ENCODE measurements around the gene GOLGA6C.
"Not testable (repeated sequence)": the region's sequence is repeated elsewhere in the genome, so short reads cannot be mapped to it uniquely, and the experiment has no call there.

The GOLGA6C gene

DNA sequence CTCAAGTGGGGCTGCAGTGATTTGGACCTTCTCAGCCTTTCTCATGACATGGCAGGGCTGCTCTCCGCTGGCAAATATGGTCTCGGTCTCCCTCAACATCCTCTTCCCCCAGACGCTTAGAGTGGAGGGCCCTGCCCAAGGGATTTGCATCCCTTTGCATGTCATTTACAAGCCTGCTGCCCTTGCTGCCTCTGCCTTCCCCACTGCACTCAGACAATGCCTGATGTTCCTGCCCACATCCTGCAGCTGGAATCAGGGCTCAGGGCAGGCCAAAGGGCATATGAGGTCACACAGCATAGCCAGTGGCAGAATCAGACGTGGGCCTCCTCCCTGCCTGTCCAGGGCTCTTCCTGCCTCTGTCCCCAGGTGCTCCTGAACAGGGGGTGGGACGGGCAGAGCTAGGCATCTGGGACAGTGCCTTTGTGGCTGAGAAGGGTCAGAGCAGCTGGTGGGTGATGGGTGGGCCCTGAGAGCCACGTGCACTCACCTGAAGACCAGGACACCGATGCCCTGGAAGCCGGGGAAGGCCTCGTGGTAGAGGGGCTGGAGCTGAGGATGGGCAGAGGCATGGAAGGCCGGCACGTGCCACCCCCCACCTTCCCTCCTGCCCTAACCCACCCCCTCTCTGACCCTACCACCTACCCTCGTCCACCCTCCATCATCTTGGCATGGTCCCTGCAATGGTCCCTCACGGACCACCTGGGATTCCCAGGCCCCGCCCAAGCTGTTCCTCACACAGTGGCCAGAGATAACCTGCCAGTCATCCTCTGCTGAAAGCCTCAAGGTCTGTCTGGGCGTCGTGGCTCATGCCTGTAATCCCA is 27.4 kb upstream of the GOLGA6C start:
- Histone ChIP-seq H3K36me3 (ENCODE audit: control insufficient read depth, insufficient read depth, low read length) (no peaks in the 10 kb centered on the region), H3K4me3 (ENCODE audit: low read length) (no peak overlapping the region), H3K27me3 (ENCODE audit: control insufficient read depth, insufficient read depth, low read length) (no peaks in the 10 kb centered on the region), H3K9ac (ENCODE audit: low read length) (no peak overlapping the region), H3K4me1 (ENCODE audit: control insufficient read depth, insufficient read depth, low read length) (no peaks in the 10 kb centered on the region), H3K27ac (ENCODE audit: low read depth, low read length) (no peak overlapping the region)

DNA sequence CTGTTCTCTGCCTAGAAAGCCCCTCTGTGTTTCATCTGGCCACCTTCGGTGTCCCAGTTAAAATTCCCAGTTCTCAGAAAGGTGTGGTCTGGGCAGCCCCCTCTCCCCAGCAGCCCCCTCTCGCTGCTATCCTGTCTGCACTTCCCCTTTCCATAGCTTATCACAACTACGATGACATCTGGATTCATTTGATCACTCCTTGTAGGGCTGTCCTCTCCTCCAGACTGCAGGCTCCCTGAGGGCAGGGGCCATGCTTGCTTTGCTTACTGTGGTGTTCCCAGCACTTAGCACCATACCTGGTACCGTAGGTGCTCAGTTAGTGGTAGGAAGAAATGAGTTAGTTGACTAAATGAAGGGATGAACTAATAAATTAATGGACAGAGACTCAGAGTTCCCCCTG is 26.3 kb upstream of the GOLGA6C start:
- no peaks in the 10 kb centered on the region for H3K36me3 ChIP-seq (ENCODE audit: control insufficient read depth, insufficient read depth, low read length)
- H3K27me3 ChIP-seq (ENCODE audit: control insufficient read depth, insufficient read depth, low read length) = no peaks in the 10 kb centered on the region
- H3K4me1 ChIP-seq (ENCODE audit: control insufficient read depth, insufficient read depth, low read length) = no peaks in the 10 kb centered on the region

DNA sequence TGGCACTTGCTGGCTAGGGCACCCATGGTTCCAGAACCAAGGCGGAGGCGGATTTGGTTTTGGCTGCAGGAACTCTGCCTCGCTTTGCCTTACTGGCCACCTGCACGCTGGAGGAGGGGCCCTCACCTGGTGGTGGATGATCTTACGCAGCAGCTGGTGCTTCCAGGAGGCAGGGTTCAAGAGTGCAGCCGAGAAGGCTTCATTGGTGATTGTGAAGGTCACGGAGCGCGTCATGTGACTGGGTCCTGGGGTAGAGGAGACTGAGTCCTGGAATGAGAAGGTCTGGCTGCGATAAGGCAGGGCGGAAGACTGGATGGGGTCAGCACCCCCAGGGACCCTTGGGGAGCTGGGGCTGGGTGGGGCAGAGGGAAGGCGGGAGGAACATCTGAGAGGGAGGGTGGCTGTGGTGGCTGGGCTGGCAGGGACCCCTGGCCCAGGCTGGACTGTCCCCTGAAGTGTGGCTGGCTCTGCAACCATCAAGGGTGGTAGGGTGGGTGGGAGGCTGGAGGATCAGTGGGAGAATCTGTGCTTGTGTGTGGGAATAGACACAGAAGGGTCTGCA is 25.8 kb upstream of the GOLGA6C start:
- H3K27me3 ChIP-seq (ENCODE audit: control insufficient read depth, insufficient read depth, low read length) = no peaks in the 10 kb centered on the region
- H3K4me3 ChIP-seq (ENCODE audit: low read length) = no peak overlapping the region
- H3K9ac ChIP-seq (ENCODE audit: low read length) = no peak overlapping the region
- H3K36me3 ChIP-seq (ENCODE audit: control insufficient read depth, insufficient read depth, low read length) = no peaks in the 10 kb centered on the region
- H3K4me1 ChIP-seq (ENCODE audit: control insufficient read depth, insufficient read depth, low read length) = no peaks in the 10 kb centered on the region
- no peak overlapping the region for H3K27ac ChIP-seq (ENCODE audit: low read depth, low read length)

More for the DNA sequence above, 26.3 kb upstream of the GOLGA6C start:
- no peak overlapping the region for H3K9ac ChIP-seq (ENCODE audit: low read length)
- H3K4me3 ChIP-seq (ENCODE audit: low read length) = no peak overlapping the region
- no peak overlapping the region for H3K27ac ChIP-seq (ENCODE audit: low read depth, low read length)

DNA sequence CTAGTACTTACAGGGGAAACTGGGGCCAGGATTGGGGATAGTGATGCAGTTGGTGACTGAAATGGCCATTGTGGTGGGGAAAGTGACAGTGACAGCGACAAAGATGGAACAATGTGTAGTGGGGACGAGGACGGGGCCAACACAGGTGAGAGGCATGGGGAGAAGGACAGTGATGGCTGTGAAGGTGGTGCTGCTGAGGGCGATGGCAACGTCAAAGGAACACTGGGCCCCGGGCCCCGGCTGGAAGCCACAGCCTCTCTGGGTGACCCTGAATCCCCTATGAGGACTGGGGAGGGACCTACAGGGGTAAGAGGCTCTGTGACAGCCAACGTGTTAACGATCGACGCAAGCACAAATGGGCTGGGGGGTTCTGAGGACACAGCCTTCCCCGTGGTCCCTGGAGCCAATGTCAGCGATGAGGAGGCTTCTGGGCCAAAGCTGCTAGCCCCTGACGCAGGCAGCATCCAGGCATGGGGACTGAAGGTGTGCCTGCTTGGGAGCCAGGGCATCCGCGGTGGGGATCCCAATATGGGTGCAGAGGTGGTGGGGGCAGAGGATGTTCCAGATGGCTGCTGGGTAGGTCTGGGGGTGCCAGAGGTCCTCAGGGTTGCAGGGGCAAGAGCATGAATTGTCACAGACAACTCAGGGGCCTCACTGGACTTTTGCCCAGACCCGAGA is 25.2 kb upstream of the GOLGA6C start:
- Histone ChIP-seq H3K4me1 (ENCODE audit: control insufficient read depth, insufficient read depth, low read length) (no peaks in the 10 kb centered on the region), H3K27ac (ENCODE audit: low read depth, low read length) (no peak overlapping the region), H3K9ac (ENCODE audit: low read length) (no peak overlapping the region), H3K27me3 (ENCODE audit: control insufficient read depth, insufficient read depth, low read length) (no peaks in the 10 kb centered on the region), H3K4me3 (ENCODE audit: low read length) (no peak overlapping the region), H3K36me3 (ENCODE audit: control insufficient read depth, insufficient read depth, low read length) (no peaks in the 10 kb centered on the region)

DNA sequence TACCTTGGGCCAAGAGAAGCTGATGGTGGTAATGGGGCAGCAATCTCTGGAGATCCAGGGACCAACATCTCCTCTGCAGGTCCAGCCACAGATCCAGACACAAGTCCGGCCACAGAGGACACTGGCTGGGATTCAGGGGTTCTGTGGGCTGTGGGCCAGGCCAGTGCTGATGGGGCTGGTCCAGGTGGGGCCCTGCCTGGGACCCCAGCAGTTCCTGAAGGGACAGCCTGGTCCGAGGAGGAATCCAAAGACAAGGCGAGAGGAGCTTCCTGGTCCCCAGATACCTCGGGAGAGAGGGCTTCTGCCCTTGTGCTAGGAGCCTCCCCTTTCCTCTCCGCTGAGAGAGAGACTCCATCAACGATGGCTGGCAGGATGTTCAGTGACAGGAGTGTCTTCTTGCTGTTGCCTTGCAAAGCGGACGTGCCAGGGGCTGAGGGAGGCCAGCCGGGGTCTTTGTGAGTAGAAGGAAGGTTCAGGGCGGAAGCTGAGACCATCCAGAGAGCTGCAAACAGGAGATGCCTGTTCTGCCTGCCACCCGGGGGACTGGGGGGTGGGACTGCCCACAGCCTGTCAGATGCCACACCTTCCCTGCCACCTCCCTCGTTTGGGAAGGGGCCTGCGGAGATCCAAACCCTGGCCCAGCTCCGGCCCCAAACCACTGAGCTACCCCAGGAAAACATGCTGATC is 24.5 kb upstream of the GOLGA6C start:
- no peak overlapping the region for H3K4me3 ChIP-seq (ENCODE audit: low read length)
- no peak overlapping the region for H3K9ac ChIP-seq (ENCODE audit: low read length)
- H3K36me3 ChIP-seq (ENCODE audit: control insufficient read depth, insufficient read depth, low read length) = no peaks in the 10 kb centered on the region
- H3K27ac ChIP-seq (ENCODE audit: low read depth, low read length) = no peak overlapping the region
- no peaks in the 10 kb centered on the region for H3K27me3 ChIP-seq (ENCODE audit: control insufficient read depth, insufficient read depth, low read length)
- no peaks in the 10 kb centered on the region for H3K4me1 ChIP-seq (ENCODE audit: control insufficient read depth, insufficient read depth, low read length)

DNA sequence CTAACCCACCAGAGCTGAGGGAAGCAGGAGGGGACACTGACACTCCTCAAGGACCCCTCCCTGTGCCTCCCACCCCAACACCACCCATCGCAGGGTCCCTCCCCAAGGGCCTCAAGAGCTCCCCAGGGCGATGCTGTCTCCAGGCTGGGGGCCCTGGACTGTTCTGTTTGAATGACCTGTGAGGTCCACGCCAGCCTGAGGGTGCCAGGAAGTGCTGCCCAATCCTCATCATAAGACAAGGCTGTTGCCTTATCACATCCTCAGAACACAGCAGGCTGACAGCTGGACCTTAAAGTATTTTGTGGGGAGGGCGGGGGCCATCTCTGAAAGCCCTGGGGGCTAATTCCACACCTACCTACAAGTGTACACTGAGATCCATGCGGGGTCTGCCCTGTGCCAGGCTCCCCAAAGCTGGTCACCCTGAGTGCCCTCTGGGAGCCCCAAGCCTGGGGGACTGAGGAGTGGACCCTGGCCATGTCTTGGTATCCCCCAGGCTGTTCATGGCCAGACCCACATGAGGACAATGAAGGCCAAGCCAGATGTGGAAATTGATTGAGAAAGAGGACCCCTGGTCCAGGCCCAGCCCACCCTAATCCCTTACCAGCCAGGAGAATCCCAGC is 23.8 kb upstream of the GOLGA6C start:
- no peaks in the 10 kb centered on the region for H3K36me3 ChIP-seq (ENCODE audit: control insufficient read depth, insufficient read depth, low read length)
- H3K27ac ChIP-seq (ENCODE audit: low read depth, low read length) = no peak overlapping the region
- no peaks in the 10 kb centered on the region for H3K27me3 ChIP-seq (ENCODE audit: control insufficient read depth, insufficient read depth, low read length)
- H3K4me1 ChIP-seq (ENCODE audit: control insufficient read depth, insufficient read depth, low read length) = no peaks in the 10 kb centered on the region
- no peak overlapping the region for H3K4me3 ChIP-seq (ENCODE audit: low read length)
- H3K9ac ChIP-seq (ENCODE audit: low read length) = no peak overlapping the region

DNA sequence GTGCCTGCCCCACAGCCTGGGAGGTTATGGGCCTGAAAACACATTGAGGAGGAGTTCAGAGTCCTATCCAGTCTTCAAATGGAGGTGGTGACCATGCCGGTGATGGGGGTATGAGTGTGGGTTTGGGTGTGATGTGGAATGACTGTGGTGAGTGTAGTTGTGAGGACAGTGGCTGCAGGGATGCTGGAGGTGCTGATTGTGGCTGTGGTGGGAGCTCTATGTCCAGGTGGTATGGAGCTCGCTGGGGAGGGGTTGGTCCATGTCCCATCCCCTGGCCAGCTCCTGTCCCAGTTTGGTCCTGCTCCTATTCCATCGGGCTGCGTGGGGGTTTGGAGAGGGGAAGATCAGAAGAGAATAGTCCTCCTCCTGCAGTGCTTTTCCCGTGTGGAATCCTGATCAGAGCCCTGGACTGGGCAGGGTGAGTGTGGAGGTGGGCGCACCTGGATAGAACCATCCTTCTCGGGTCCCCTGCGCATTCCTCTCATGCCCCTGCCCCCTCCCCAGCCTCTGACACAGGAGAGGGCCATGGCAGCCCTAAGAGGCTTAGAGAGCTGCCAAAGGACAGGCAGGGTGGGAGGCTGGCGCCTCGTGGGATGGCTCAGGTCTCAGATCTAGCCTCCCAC is 23.0 kb upstream of the GOLGA6C start:
- no peak overlapping the region for H3K4me3 ChIP-seq (ENCODE audit: low read length)
- H3K27ac ChIP-seq (ENCODE audit: low read depth, low read length) = no peak overlapping the region
- H3K27me3 ChIP-seq (ENCODE audit: control insufficient read depth, insufficient read depth, low read length) = no peaks in the 10 kb centered on the region
- no peak overlapping the region for H3K9ac ChIP-seq (ENCODE audit: low read length)
- no peaks in the 10 kb centered on the region for H3K4me1 ChIP-seq (ENCODE audit: control insufficient read depth, insufficient read depth, low read length)
- H3K36me3 ChIP-seq (ENCODE audit: control insufficient read depth, insufficient read depth, low read length) = no peaks in the 10 kb centered on the region

DNA sequence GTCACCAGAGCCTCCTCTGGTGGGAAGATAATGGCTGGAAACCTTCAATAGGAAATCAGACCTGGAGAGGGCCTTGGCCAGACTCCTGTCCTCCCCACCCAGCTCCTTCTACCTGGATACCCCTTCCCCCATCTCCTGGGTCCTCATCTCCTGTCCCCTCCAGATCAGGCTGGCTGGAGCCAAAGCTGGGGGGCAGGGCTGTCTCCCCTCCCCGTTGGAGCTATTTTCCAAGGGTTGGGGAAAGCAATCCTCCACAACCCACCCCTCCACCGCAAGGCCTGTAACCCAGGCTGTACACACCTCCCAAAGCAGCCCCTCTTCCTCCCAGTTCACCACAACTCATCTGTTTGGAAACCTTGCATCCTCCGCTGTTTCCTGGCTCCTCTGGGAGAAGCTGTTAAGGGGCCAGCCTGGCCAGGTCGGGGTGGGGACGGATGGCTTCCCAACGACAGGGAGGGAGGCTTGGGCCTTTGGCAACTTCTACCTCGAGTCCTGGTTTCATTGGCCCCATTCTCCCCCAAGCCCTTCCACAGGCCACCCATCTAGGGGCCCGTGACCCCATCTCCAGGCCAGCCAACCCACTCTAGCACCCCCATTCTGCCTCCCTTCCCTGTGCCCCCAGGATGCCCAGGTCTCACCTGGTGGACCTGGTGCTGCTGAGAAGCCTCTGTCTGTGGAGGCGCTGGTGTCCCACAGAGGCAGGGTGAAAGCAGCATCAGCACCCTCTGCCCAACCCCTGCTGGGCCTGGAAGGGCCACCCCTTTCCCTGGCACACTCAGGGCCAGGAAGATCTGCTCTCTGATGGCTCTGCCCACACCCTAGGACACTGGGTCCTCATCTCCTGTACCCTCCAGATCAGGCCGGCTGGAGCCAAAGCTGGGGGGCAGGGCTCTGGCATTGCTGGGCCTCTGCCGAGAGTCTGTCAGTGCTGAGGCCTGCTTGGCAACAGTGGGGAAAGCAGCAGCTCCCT is 22.1 kb upstream of the GOLGA6C start:
- Histone ChIP-seq H3K27ac (ENCODE audit: low read depth, low read length) (no peak overlapping the region), H3K4me3 (ENCODE audit: low read length) (no peak overlapping the region), H3K4me1 (ENCODE audit: control insufficient read depth, insufficient read depth, low read length) (no peaks in the 10 kb centered on the region), H3K9ac (ENCODE audit: low read length) (no peak overlapping the region), H3K27me3 (ENCODE audit: control insufficient read depth, insufficient read depth, low read length) (no peaks in the 10 kb centered on the region), H3K36me3 (ENCODE audit: control insufficient read depth, insufficient read depth, low read length) (no peaks in the 10 kb centered on the region)

DNA sequence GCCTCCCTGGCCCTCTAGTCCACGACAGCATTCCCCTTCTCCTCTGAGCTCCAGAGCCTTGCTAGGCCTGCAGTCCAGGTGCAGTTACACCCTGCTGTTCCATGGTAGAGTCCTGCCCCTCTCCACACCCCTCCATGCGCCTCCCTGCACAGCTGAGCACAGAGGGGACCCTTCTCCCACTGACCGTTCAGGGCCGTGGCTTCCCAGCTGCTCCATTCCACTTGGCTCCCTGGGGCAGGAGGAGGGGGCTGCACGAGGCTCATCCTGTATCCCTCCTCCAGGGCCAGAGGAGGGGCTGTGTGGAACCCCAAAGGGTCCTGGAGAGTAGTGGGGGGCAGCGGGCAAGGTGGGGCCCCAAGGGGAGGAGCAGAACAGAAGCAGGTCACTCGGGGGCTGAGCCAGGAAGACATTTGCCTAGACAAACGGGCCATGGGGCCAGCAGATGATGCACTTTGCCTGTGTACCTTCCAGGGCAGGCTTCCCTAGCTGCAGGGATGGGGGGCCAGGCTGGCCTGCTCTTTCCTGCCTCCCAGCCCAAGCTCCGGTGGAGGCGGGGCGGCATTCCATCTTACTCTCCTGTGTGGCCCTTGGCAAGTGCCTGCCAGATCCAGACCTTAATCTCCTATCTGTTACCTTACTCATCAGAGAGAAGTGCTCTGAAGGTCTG is 20.7 kb upstream of the GOLGA6C start:
- Histone ChIP-seq H3K27me3 (ENCODE audit: control insufficient read depth, insufficient read depth, low read length) (no peaks in the 10 kb centered on the region), H3K9ac (ENCODE audit: low read length) (no peak overlapping the region), H3K4me3 (ENCODE audit: low read length) (no peak overlapping the region), H3K4me1 (ENCODE audit: control insufficient read depth, insufficient read depth, low read length) (no peaks in the 10 kb centered on the region), H3K27ac (ENCODE audit: low read depth, low read length) (no peak overlapping the region), H3K36me3 (ENCODE audit: control insufficient read depth, insufficient read depth, low read length) (no peaks in the 10 kb centered on the region)

DNA sequence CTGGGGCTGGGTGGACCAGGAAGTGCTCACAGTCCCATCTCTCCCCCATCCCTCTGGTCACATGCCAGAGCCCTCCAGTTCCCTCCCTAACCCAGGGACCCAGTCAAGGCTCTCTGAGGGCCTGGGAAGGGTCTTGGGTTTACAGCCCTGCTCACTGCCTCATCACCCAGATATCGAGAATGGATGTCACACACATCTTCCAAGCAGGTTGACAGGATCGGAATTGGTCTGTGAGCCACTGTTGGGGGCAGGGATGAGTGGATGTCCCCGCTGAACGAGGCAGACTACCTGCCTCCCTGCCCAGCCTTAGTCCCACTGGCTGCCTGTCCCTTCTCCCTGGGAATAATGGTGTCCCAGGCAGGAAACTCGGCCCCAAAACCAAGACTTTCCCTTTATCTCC is 20.0 kb upstream of the GOLGA6C start:
- H3K36me3 ChIP-seq (ENCODE audit: control insufficient read depth, insufficient read depth, low read length) = no peaks in the 10 kb centered on the region
- no peak overlapping the region for H3K4me3 ChIP-seq (ENCODE audit: low read length)
- no peaks in the 10 kb centered on the region for H3K27me3 ChIP-seq (ENCODE audit: control insufficient read depth, insufficient read depth, low read length)
- H3K4me1 ChIP-seq (ENCODE audit: control insufficient read depth, insufficient read depth, low read length) = no peaks in the 10 kb centered on the region
- no peak overlapping the region for H3K9ac ChIP-seq (ENCODE audit: low read length)
- no peak overlapping the region for H3K27ac ChIP-seq (ENCODE audit: low read depth, low read length)

DNA sequence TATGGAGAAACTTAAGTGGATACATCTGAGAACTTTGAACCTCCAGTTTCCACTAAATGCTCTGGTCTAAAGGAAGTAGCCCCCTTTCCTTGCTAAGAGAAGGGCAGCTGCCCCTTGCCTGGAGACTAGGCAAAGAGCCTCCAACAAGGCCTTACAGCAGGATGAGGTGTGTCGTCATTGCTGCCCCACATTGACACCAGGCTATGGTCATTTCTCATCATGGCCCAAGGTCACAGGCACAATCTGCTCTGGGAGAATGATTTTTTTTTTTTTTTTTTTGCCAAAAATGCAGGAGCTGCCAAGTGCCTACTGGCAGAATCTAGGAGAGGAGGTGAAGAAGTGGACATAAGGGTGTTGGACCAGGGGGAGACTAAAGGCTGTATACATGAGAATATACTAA is 12.4 kb upstream of the GOLGA6C start:
- H3K4me1 ChIP-seq (ENCODE audit: control insufficient read depth, insufficient read depth, low read length); H3K4me3 ChIP-seq (ENCODE audit: low read length); H3K9ac ChIP-seq (ENCODE audit: low read length): not testable (repeated sequence)

More for the DNA sequence above, 12.4 kb upstream of the GOLGA6C start:
- not testable (repeated sequence) for H3K27ac ChIP-seq (ENCODE audit: low read depth, low read length); H3K27me3 ChIP-seq (ENCODE audit: control insufficient read depth, insufficient read depth, low read length); H3K36me3 ChIP-seq (ENCODE audit: control insufficient read depth, insufficient read depth, low read length)
